CD4-positive, alpha-beta T cell treated with Interleukin-17A for 1 hour (primary cell): ENCODE results near the gene HAVCR2.
"Not testable (repeated sequence)": the region's sequence is repeated elsewhere in the genome, so short reads cannot be mapped to it uniquely, and the experiment has no call there.

ENCODE experiments used
- DNase-seq: peaks from one replicate; pipeline ENCODE4 v3.0.0-alpha.2; 2020

The HAVCR2 gene

GRCh38 chr5:157088342-157088990 lies 20.4 kb downstream of the HAVCR2 start:
- DNase-seq: no peak

GRCh38 chr5:157086751-157087359 lies 22.0 kb downstream of the HAVCR2 start:
- no peak for DNase-seq

- DNase-seq: no peak
Measured at GRCh38 chr5:157085930-157086329, 22.9 kb downstream of the HAVCR2 start.

GRCh38 chr5:157080286-157080685 lies 28.6 kb downstream of the HAVCR2 start:
- no peak for DNase-seq

- no peak for DNase-seq
Measured at GRCh38 chr5:157076558-157076957, 32.3 kb downstream of the HAVCR2 start.

- DNase-seq: no peak
Measured at GRCh38 chr5:157072508-157072907, 36.3 kb downstream of the HAVCR2 start.

GRCh38 chr5:157069949-157070348 lies 38.9 kb downstream of the HAVCR2 start:
- DNase-seq: no peak

- no peak for DNase-seq
Measured at GRCh38 chr5:157068785-157069184, 40.1 kb downstream of the HAVCR2 start.

GRCh38 chr5:157068339-157068738 lies 40.5 kb downstream of the HAVCR2 start:
- no peak for DNase-seq

GRCh38 chr5:157067005-157067404 lies 41.8 kb downstream of the HAVCR2 start:
- DNase-seq: no peak

- DNase-seq: no peak
Measured at GRCh38 chr5:157066080-157066479, 42.8 kb downstream of the HAVCR2 start.

GRCh38 chr5:157063776-157064430 lies 44.9 kb downstream of the HAVCR2 start:
- no peak for DNase-seq

GRCh38 chr5:157059891-157060290 lies 49.0 kb downstream of the HAVCR2 start:
- no peak for DNase-seq

- no peak for DNase-seq
Measured at GRCh38 chr5:157059093-157059539, 49.7 kb downstream of the HAVCR2 start, which contains the start of gene HAVCR1. HAVCR1 (minus strand) TSS chr5:157059116; CDS start chr5:157057943, 1,173 bp downstream.

GRCh38 chr5:157057459-157058370 lies 51.1 kb downstream of the HAVCR2 start:
- no peak for DNase-seq

- DNase-seq: not testable (repeated sequence)
Measured at GRCh38 chr5:157056848-157057247, 52.0 kb downstream of the HAVCR2 start.

GRCh38 chr5:157051604-157052245 lies 57.1 kb downstream of the HAVCR2 start:
- no peak for DNase-seq

- DNase-seq: peak; percentile 10
Measured at GRCh38 chr5:157050050-157050449, 58.8 kb downstream of the HAVCR2 start.

- DNase-seq: no peak
Measured at GRCh38 chr5:157049605-157050004, 59.2 kb downstream of the HAVCR2 start.

GRCh38 chr5:157047898-157048297 lies 60.9 kb downstream of the HAVCR2 start:
- DNase-seq: no peak

GRCh38 chr5:157047016-157047415 lies 61.8 kb downstream of the HAVCR2 start:
- DNase-seq: not testable (repeated sequence)

GRCh38 chr5:157046041-157046440 lies 62.8 kb downstream of the HAVCR2 start:
- DNase-seq: no peak
